ENCODE measurements around the gene CPNE1. TPM values are rescaled to one million over a fixed set of nuclear protein-coding genes. Genes with fewer than 3 reads are reported as not detected.

The CPNE1 gene
- total and polyA plus RNA-seq, 2 experiments from 2014 or later: 166 to 172 TPM

DNA sequence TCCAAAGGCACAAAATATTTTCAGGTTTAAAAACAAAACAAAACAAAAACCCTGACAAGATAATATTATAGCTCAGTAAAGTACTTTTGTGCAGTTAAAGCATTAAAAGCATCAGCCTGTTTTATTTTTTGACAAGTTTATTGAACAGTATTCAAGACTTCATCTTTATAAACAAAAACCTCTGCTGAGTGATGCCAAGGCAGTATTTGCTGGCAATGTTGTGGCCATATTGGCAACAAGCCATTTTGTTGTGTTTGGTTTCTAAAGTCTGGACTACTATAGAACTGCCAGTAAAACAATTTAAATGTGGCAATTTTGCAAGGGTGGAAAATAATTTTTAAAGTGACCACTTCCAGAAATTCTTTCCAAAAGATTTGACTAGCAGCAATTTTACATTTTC lies 15.9 kb downstream of the CPNE1 start:
- H4K20me1 ChIP-seq (ENCODE audit: insufficient read depth): peaks cover 20% of the 10 kb centered on the region
- no peak overlapping the region for H3K4me3 ChIP-seq
- no peak overlapping the region for H3K27ac ChIP-seq
- 0 out of 2 replicates have a peak, but pooled peaks cover 10% of the 10 kb centered on the region for H3F3A ChIP-seq (ENCODE audit: insufficient read depth)
- H3K9me3 ChIP-seq (ENCODE audit: low read depth): no peaks in the 10 kb centered on the region
- peaks cover 22% of the 10 kb centered on the region for H3K4me1 ChIP-seq (ENCODE audit: insufficient read depth)
- peaks cover 14% of the 10 kb centered on the region for H3K36me3 ChIP-seq (ENCODE audit: low read depth)
- H3K9ac ChIP-seq: no peak overlapping the region
- in situ Hi-C loops (cut with MboI): no loop called here
- H2AFZ ChIP-seq: no peak overlapping the region
- H3K4me2 ChIP-seq (ENCODE audit: unreplicated experiment): no peak overlapping the region
- TF ChIP-seq EZH2phosphoT487 (IDR thresholded peaks at IDR 0.05; ENCODE audit: insufficient read depth, low read depth): no peak
- no peak for TF ChIP-seq EZH2 (IDR thresholded peaks at IDR 0.05; ENCODE audit: insufficient read depth, poor library complexity, severe bottlenecking)
- H3K9me2 ChIP-seq (ENCODE audit: insufficient read depth): no peaks in the 10 kb centered on the region
- DNase-seq: peak; percentile 14
- no peaks in the 10 kb centered on the region for H3K27me3 ChIP-seq (replicated peaks; ENCODE audit: insufficient read depth)
- peaks cover 100% of the 10 kb centered on the region for H3K79me2 ChIP-seq (ENCODE audit: insufficient read depth)

DNA sequence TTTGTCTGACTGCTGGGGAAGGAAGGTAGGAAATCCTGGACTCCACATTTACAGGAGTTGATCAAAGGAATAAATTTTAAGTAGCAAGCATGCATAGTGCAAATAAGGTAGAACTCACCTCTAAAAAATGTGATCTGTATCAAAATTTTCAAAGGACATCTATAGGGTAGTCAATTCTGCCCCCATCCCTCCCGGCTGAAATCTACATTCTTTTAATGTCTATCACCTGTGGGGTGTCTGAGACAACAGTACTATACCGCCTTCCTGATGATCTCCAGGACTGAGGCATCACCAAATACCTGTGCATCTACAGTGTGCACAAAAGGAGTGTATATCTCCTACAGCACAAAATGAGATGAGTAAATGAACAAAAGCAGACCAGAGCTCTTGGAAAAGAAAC lies 19.9 kb downstream of the CPNE1 start:
- H4K20me1 ChIP-seq (ENCODE audit: insufficient read depth): peaks cover 6% of the 10 kb centered on the region; the same call in 1 of the 2 replicates
- TF ChIP-seq EZH2 (IDR thresholded peaks at IDR 0.05; ENCODE audit: insufficient read depth, poor library complexity, severe bottlenecking) (no peak), EZH2phosphoT487 (IDR thresholded peaks at IDR 0.05; ENCODE audit: insufficient read depth, low read depth) (no peak)
- H3K9ac ChIP-seq: no peak overlapping the region
- in situ Hi-C loops (cut with MboI): no loop called here
- 0 out of 2 replicates have a peak, but pooled peaks cover 13% of the 10 kb centered on the region for H3F3A ChIP-seq (ENCODE audit: insufficient read depth)
- H3K4me1 ChIP-seq (ENCODE audit: insufficient read depth): peaks cover 12% of the 10 kb centered on the region
- H3K79me2 ChIP-seq (ENCODE audit: insufficient read depth): peaks cover 100% of the 10 kb centered on the region
- H3K27me3 ChIP-seq (replicated peaks; ENCODE audit: insufficient read depth): no peaks in the 10 kb centered on the region
- H3K27ac ChIP-seq: no peak overlapping the region
- H3K36me3 ChIP-seq (ENCODE audit: low read depth): no peaks in the 10 kb centered on the region
- WGBS, 2 experiments (ENCODE audit: low coverage in 1 of 2, low lambda C conversion rate in 2 of 2, missing lambda C conversion rate in 2 of 2): 96 to 98% methylated on average over 2 of the region's 2 CpGs
- H2AFZ ChIP-seq: no peak overlapping the region
- H3K4me3 ChIP-seq: no peak overlapping the region
- H3K9me2 ChIP-seq (ENCODE audit: insufficient read depth): no peaks in the 10 kb centered on the region
- H3K9me3 ChIP-seq (ENCODE audit: low read depth): no peaks in the 10 kb centered on the region
- DNase-seq: no peak
- H3K4me2 ChIP-seq (ENCODE audit: unreplicated experiment): no peak overlapping the region

DNA sequence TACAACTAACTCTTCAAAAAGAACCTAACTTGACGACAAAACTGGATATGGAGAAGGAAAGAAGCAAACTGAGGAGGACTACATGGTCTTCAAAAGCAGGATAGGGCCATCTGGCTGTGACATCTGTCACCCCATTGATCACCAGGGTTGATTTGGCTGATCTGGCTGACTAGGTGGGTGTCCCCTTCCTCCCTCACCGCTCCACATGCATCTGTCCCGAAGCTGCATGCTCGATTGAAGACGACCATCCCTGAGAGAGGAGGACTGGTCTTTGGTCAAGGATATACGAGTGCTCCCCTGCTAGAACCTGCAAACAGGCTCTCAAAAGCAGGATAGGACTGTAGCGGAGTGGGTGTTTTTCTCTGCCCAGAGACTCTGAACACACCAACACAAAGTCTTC lies 21.7 kb downstream of the CPNE1 start:
- Histone ChIP-seq H3K27ac (no peak overlapping the region), H3F3A (ENCODE audit: insufficient read depth) (0 out of 2 replicates have a peak, but pooled peaks cover 8% of the 10 kb centered on the region), H3K9me2 (ENCODE audit: insufficient read depth) (no peaks in the 10 kb centered on the region), H2AFZ (no peak overlapping the region), H3K36me3 (ENCODE audit: low read depth) (no peaks in the 10 kb centered on the region), H3K9ac (no peak overlapping the region), H3K27me3 (replicated peaks; ENCODE audit: insufficient read depth) (no peaks in the 10 kb centered on the region), H3K79me2 (ENCODE audit: insufficient read depth) (peaks cover 100% of the 10 kb centered on the region), H3K9me3 (ENCODE audit: low read depth) (no peaks in the 10 kb centered on the region), H3K4me2 (ENCODE audit: unreplicated experiment) (no peak overlapping the region), H3K4me3 (no peak overlapping the region), H4K20me1 (ENCODE audit: insufficient read depth) (peaks cover 12% of the 10 kb centered on the region; the same call in 1 of the 2 replicates), H3K4me1 (ENCODE audit: insufficient read depth) (no peaks in the 10 kb centered on the region)
- in situ Hi-C loops (cut with MboI): no loop called here
- DNase-seq: no peak
- no peak for TF ChIP-seq EZH2 (IDR thresholded peaks at IDR 0.05; ENCODE audit: insufficient read depth, poor library complexity, severe bottlenecking)
- no peak for TF ChIP-seq EZH2phosphoT487 (IDR thresholded peaks at IDR 0.05; ENCODE audit: insufficient read depth, low read depth)
- WGBS, 2 experiments (ENCODE audit: low coverage in 1 of 2, low lambda C conversion rate in 2 of 2, missing lambda C conversion rate in 2 of 2): 88 to 91% methylated on average over 7 of the region's 7 CpGs

DNA sequence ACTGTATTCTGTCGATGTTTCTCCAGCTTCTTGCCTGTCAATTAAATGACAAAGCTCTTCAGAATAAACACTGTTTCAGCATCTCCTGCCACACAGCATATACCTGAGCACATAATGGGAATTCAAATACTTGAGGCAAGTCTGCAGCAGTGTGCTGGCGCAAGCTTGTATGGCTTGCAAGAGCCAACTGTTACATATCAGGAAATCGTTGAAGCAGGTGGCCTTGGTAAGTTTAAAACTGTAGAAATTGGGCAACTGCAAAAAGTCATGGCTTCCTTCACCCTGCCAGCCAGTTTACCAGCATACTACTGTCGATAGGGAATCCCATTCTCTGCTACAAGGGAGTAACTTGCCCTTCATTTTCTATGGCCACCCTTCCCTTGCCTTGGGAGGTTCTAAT lies 23.0 kb downstream of the CPNE1 start:
- in situ Hi-C loops (cut with MboI): no loop called here
- WGBS, 2 experiments (ENCODE audit: low coverage in 1 of 2, low lambda C conversion rate in 2 of 2, missing lambda C conversion rate in 2 of 2): 96 to 100% methylated on average over 4 of the region's 4 CpGs
- H3K27ac ChIP-seq: no peak overlapping the region
- DNase-seq: no peak
- H3K36me3 ChIP-seq (ENCODE audit: low read depth): no peaks in the 10 kb centered on the region
- no peak overlapping the region for H2AFZ ChIP-seq
- H3K9me2 ChIP-seq (ENCODE audit: insufficient read depth): no peaks in the 10 kb centered on the region
- H3K79me2 ChIP-seq (ENCODE audit: insufficient read depth): peaks cover 100% of the 10 kb centered on the region
- H4K20me1 ChIP-seq (ENCODE audit: insufficient read depth): peaks cover 13% of the 10 kb centered on the region; the same call in 1 of the 2 replicates
- no peaks in the 10 kb centered on the region for H3K4me1 ChIP-seq (ENCODE audit: insufficient read depth)
- TF ChIP-seq EZH2phosphoT487 (IDR thresholded peaks at IDR 0.05; ENCODE audit: insufficient read depth, low read depth) (no peak), EZH2 (IDR thresholded peaks at IDR 0.05; ENCODE audit: insufficient read depth, poor library complexity, severe bottlenecking) (no peak)
- H3K27me3 ChIP-seq (replicated peaks; ENCODE audit: insufficient read depth): no peaks in the 10 kb centered on the region
- no peaks in the 10 kb centered on the region for H3K9me3 ChIP-seq (ENCODE audit: low read depth)
- H3F3A ChIP-seq (ENCODE audit: insufficient read depth): 0 out of 2 replicates have a peak, but pooled peaks cover 8% of the 10 kb centered on the region
- no peak overlapping the region for H3K9ac ChIP-seq
- H3K4me3 ChIP-seq: no peak overlapping the region
- no peak overlapping the region for H3K4me2 ChIP-seq (ENCODE audit: unreplicated experiment)

DNA sequence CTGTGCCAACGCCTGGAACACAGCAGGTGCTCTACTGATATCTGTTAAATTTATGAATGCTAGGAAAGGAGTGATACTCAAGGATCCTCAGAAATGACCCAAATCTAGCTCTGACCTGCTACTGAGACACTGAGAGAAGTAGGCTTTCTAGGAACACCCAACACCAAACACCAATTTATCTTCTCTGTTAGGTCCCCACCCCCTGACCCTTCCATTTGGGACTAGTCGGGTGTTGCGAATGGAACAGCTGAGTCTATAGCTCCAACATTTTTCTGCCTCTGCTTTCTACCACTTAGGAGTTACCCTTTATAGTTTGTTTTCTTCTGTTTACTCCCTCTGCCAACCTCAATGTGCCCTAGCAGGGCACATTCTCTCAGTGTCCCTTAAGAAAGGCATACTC lies 24.0 kb downstream of the CPNE1 start:
- Histone ChIP-seq H3K9ac (no peak overlapping the region), H3K27me3 (replicated peaks; ENCODE audit: insufficient read depth) (no peaks in the 10 kb centered on the region), H3K9me3 (ENCODE audit: low read depth) (no peaks in the 10 kb centered on the region), H3K4me3 (no peak overlapping the region), H2AFZ (no peak overlapping the region), H3K4me2 (ENCODE audit: unreplicated experiment) (no peak overlapping the region), H3K79me2 (ENCODE audit: insufficient read depth) (peaks cover 100% of the 10 kb centered on the region), H3F3A (ENCODE audit: insufficient read depth) (0 out of 2 replicates have a peak, but pooled peaks cover 8% of the 10 kb centered on the region), H3K36me3 (ENCODE audit: low read depth) (no peaks in the 10 kb centered on the region), H4K20me1 (ENCODE audit: insufficient read depth) (peaks cover 13% of the 10 kb centered on the region; the same call in 1 of the 2 replicates), H3K4me1 (ENCODE audit: insufficient read depth) (no peaks in the 10 kb centered on the region), H3K9me2 (ENCODE audit: insufficient read depth) (no peaks in the 10 kb centered on the region), H3K27ac (no peak overlapping the region)
- no peak for TF ChIP-seq EZH2 (IDR thresholded peaks at IDR 0.05; ENCODE audit: insufficient read depth, poor library complexity, severe bottlenecking)
- no peak for TF ChIP-seq EZH2phosphoT487 (IDR thresholded peaks at IDR 0.05; ENCODE audit: insufficient read depth, low read depth)
- DNase-seq: no peak
- in situ Hi-C loops (cut with MboI): no loop called here
- WGBS, 2 experiments (ENCODE audit: low coverage in 1 of 2, low lambda C conversion rate in 2 of 2, missing lambda C conversion rate in 2 of 2): 86% methylated on average over 3 of the region's 3 CpGs
